GM12873 (cell line): ENCODE measurements around the gene UBTD2.

Experiments used
- TF ChIP-seq, protein P1 (sequence below): IDR thresholded peaks from 2 replicates; pipeline ENCODE4 v1.5.1; 2012; ENCODE audit warnings: low read depth, mild to moderate bottlenecking, moderate library complexity, low read length, control low read depth; ENCODE audit not compliant: insufficient read depth; ENCODE audit errors: missing control alignments

Gene UBTD2

DNA sequence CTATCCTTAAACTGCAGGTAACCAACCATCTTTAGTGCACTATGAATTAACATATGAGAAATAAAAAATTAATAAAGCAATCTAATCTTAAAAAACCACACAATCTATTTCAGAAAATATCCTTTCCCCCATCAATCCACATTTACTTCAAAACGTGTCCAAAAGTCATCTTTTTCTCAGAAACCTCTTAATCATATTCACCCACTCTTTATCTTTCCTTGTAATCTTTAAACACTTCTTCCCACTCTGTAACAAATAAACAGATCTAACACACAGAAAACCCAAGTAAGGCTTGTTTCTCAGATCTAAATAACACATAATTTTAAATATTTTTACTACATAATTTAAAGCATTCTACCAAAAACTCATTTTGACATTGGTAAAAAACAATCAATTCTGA is 45.2 kb downstream of the UBTD2 start:
- TF ChIP-seq, protein P1, sequence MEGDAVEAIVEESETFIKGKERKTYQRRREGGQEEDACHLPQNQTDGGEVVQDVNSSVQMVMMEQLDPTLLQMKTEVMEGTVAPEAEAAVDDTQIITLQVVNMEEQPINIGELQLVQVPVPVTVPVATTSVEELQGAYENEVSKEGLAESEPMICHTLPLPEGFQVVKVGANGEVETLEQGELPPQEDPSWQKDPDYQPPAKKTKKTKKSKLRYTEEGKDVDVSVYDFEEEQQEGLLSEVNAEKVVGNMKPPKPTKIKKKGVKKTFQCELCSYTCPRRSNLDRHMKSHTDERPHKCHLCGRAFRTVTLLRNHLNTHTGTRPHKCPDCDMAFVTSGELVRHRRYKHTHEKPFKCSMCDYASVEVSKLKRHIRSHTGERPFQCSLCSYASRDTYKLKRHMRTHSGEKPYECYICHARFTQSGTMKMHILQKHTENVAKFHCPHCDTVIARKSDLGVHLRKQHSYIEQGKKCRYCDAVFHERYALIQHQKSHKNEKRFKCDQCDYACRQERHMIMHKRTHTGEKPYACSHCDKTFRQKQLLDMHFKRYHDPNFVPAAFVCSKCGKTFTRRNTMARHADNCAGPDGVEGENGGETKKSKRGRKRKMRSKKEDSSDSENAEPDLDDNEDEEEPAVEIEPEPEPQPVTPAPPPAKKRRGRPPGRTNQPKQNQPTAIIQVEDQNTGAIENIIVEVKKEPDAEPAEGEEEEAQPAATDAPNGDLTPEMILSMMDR, result no peak

DNA sequence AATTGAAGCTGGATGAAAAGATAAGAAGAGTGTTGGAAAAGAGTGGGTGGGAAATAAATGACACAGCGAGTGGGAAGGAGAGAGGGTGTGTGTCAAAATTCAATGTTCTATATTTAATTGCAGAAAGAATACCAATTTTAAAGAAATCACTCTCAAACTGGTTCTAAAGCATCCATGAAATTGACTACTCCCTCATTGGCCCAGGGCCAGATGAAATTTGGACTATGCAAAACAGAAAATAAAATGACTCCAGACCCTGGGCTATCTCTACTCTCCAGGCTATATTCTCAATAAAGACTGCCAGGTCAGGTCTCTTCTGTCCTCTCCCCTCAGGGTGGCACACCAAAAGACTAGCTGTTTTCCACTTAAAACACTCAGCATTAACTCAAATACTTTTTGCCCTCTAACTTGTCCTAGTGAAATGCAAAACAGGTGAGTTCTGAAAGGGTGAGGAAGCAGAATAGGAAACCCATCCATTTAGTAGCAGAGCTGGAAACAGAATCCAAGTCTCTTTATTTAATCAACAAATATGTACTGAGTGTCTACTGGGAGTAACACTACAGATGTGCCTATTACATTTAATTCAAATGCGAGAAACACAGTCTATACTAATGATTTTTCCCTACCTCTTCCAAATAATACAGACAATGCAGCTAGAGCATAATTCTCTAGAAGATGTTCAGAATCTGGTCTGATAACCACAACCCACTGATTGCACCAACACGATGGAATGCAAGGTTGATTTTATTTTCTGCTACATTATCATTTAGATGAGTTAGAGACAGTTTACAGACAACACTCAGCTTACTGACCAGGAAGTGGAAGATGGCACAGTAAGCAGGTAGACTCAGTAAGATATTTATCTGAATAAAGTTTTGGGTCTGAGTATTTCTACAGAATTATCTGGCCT is 47.5 kb downstream of the UBTD2 start:
- TF ChIP-seq, protein P1, result no peak

DNA sequence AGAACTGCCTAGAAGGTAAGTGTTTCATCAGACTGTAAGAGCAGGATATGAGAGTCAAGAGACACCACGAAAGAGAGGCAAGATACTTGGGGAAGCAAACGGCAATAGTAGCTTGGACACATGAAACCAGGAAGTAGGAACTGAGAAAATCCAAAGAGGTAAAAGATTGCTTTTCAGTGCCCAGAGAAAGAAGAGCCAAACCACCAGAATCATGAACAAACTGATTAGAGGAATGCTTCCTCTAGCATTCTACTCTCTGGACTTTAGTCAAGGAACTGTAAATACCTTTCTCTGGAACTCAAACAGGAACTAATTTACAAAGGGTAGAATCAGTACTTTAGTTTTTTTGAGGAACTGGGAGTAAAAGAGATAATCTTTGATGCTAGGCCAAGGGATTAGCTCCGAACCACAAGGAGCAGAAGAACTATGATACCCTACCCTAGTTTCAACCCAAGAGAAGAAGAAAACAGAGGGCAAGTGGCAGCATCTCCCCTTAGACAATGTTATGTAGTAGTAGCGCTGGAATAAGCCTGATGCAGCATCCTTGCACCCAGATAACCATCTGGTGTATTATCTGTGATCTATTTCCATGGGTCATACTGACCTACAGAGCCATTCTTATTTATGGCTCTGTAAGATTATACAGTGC is 48.3 kb downstream of the UBTD2 start:
- TF ChIP-seq, protein P1, result no peak

DNA sequence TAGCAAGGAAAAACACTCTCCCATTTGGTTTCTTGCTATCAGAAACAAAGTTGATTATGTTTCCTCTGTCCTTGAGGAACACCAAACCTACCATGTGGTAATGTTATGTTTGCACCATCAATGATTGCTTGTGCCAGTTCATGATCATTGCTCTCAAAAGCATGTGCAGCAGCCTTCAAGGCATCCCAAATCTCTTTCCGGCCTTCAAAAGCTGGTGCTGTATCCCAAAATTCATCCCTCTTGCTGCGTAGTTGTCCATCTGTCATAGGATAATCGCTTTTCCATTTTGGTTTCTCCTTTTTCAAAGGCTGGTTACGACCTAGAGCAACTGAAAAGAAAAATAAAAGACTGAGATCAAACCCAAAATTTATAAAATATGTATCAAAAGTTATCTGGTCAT is 49.5 kb downstream of the UBTD2 start:
- TF ChIP-seq, protein P1, result no peak

DNA sequence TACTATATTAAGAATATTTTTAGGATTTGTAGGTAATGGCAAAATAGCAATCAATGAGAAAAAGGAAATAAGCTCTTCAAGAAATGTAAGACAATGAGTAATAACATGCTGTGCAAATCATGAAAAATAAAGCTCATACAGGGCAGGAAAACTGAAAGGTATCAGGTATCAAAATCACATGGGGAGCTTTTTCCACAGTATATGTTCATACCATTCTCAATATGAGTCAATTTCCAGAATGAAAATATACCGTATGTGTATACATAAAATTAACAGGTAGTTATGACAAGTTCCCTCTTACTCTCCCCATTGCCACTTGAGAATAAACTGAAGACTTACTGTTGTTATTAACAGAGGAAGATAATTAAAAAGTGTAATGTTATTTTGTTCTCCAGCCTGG is 53.7 kb downstream of the UBTD2 start:
- TF ChIP-seq, protein P1, result no peak

DNA sequence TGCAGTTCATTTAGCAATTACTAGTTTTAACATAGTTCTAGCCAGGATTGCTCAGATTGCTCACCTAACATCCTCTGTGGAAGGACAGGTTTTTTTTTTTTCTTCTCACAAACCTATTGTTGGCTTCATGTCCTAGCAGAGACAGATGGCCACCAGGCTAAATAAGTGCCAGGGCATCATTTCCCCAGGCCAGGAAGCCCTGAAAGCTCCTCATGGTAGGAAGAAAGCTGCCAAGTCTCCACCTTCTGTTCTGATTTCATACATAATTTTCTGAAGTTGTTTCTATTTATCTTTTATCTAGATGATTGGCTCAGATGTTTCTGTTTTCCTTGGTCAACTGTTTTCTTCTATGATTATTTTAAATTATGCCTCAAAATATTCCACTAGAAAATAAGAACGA is 58.6 kb downstream of the UBTD2 start:
- TF ChIP-seq, protein P1, result no peak
